ENCODE measurements around the gene IKZF3.

GRCh38 chr17:39754958-39755553 lies 109.1 kb downstream of the IKZF3 start:
- TF ChIP-seq POLR2AphosphoS5 (IDR thresholded peaks at IDR 0.05; ENCODE audit: borderline replicate concordance, low read depth, low read length): no peak
- no peak for TF ChIP-seq EZH2 (IDR thresholded peaks at IDR 0.05)

Measured in SK-N-MC (cell line).